ENCODE measurements around the gene RAB11FIP3. TPM values are rescaled to one million over a fixed set of nuclear protein-coding genes. Genes with fewer than 3 reads are reported as not detected.
A peak's percentile ranks its signal among the peaks of the same experiment; 100 is the strongest.

Gene RAB11FIP3
- total RNA-seq, 1 donor from 2014 or later = 24.1 TPM

DNA sequence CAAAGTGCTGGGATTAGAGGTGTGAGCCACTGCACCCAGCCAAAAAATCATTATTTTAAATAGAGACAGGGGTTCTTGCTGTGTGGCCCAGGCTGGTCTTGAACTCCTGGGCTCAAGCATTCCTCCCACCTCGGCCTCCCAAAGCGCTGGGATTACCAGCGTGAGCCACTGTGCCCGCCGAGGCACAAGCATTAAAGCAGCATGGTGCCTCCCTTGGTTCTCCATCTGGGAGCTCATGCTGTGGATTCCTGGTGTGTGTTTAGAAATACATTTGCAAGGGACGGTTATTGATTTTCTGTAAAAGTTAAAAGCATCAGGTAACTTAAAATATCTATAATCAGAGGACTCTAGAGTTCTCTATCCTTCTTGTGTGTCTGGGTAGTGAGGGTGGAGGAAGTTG lies 87.4 kb downstream of the RAB11FIP3 start:
- ATAC-seq (no peak), DNase-seq (ENCODE audit: low spot score) (no peak)

- no peak for ATAC-seq
Measured at GRCh38 chr16:513950-514349, 88.5 kb downstream of the RAB11FIP3 start.

GRCh38 chr16:515175-515938 lies 89.9 kb downstream of the RAB11FIP3 start:
- no peak for ATAC-seq
- no peak for DNase-seq (ENCODE audit: low spot score)

More at GRCh38 chr16:513950-514349, 88.5 kb downstream of the RAB11FIP3 start:
- DNase-seq (ENCODE audit: low spot score) = no peak

- ATAC-seq (no peak), DNase-seq (ENCODE audit: low spot score) (no peak)
Measured at GRCh38 chr16:515939-516226, 90.4 kb downstream of the RAB11FIP3 start.

GRCh38 chr16:516301-516700 lies 90.9 kb downstream of the RAB11FIP3 start:
- ATAC-seq = no peak
- no peak for DNase-seq (ENCODE audit: low spot score)

DNA sequence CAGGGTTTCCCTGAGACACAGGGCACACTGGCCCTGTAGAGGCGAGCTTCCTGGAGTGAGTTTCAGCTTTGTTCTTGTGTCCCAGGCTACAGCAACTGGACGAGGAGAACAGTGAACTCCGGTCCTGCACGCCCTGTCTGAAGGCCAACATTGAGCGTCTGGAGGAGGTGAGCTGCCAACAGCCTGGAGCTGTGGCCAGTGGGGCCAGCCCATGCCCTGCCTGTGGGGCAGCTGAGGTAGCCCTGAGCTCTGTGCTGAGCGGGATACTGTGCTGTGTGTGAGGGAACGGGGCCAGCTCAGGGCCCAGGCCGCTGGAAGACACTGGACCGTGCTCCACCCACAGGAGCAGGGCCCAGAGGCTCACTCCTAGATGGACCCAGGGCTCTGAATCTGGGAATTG lies 93.4 kb downstream of the RAB11FIP3 start:
- no peak for DNase-seq (ENCODE audit: low spot score)

GRCh38 chr16:519425-519824 lies 94.0 kb downstream of the RAB11FIP3 start:
- ATAC-seq = no peak
- no peak for DNase-seq (ENCODE audit: low spot score)

More for the DNA sequence above, 93.4 kb downstream of the RAB11FIP3 start:
- peak; percentile 3 for ATAC-seq

DNA sequence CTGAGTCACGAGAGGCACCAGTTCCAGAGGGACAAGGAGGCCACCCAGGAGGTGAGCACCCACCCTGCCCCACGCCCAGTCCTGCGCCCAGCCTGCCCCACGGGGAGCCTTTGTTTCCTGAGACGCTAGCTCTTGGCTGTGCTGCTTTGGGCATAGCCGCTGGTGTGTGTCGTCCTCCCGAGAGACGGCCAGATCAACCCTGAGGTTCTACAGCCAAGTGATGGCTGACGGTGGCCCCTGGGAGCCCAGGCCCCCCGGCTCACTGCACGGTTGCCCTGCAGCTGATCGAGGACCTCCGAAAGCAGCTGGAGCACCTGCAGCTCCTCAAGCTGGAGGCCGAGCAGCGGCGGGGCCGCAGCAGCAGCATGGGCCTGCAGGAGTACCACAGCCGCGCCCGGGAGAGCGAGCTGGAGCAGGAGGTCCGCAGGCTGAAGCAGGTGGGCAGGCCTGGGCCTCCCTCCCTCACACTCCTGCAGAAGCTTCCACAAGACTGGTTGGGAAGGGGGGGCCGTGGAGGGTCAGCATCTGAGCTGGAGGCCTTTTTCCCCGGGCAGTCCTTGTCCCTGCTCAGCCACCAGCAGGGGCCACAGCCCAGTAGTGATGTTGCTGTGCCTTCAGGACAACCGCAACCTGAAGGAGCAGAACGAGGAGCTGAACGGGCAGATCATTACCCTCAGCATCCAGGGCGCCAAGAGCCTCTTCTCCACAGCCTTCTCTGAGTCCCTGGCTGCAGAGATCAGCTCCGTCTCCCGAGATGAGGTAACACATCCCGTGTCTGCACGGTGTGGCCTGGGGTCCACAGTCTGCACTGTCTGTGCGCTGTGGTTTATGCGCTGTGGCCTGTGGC lies 94.6 kb downstream of the RAB11FIP3 start:
- DNase-seq (ENCODE audit: low spot score) (no peak), ATAC-seq (no peak)

- no peak for ATAC-seq
- DNase-seq (ENCODE audit: low spot score) = no peak
Measured at GRCh38 chr16:520847-521246, 95.4 kb downstream of the RAB11FIP3 start.

GRCh38 chr16:521381-522210 lies 96.1 kb downstream of the RAB11FIP3 start:
- DNase-seq (ENCODE audit: low spot score) = no peak
- no peak for ATAC-seq

GRCh38 chr16:522320-523096 lies 97.1 kb downstream of the RAB11FIP3 start:
- DNase-seq (ENCODE audit: low spot score) (no peak), ATAC-seq (no peak)

GRCh38 chr16:523097-523741 lies 97.8 kb downstream of the RAB11FIP3 start:
- no peak for DNase-seq (ENCODE audit: low spot score)
- no peak for ATAC-seq

- DNase-seq (ENCODE audit: low spot score) (no peak), ATAC-seq (no peak)
Measured at GRCh38 chr16:524274-525040, 99.0 kb downstream of the RAB11FIP3 start.

DNA sequence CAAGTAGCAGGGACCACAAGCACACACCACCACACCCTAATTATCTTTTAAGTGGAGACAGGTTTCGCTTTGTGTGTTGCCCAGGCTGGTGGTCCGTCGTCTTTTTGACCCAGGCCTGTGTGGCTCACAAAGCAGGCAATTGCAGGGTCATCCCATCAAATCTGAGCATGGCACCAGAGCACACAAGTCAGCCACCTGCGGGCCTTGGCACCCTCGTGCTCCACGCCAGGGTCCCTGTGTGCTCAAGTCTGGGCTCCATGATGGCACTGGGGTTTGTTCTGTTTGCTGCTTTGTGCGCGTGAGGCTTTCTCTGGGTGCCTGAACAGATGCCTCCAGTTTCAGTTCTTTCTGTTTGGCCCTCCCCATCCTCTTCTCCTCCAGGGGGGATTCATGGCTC lies 99.7 kb downstream of the RAB11FIP3 start:
- DNase-seq (ENCODE audit: low spot score) = no peak

DNA sequence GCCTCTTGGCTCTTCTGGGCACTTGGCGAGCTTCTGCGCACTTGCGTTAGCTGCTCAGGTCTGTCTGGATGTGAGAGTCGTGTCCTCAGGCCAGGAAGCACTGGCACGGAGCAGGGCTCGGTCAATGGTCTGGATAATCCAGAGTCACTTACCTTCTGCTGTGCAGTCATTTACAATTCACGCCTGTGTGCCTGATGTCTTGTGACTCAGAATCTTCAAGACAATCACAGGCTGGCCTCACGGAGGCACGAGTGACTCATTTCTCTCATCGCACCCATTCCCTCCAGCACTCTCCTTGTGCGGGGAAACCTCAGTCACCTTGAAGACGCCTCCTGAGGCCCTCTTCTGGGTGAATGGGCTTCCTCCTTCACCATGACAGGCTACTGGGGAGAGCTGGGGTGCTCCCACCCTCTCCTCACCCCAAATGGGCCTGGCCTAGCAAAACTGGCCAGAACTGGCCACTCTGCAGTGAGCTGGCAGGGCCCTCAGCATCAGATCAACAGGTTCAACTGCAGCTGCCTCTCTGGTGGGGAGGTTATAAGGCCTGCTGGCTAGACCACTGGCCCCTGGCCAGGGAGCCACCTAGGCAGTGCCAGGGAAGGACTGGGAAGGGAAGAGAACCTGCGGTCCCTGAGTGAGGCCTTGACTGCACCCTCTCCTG lies 100.2 kb downstream of the RAB11FIP3 start:
- ATAC-seq = no peak
- DNase-seq (ENCODE audit: low spot score) = no peak

More for the DNA sequence above, 99.7 kb downstream of the RAB11FIP3 start:
- ATAC-seq = no peak

- ATAC-seq (peak; percentile 7), DNase-seq (ENCODE audit: low spot score) (no peak)
Measured at GRCh38 chr16:526181-527014, 100.9 kb downstream of the RAB11FIP3 start.

DNA sequence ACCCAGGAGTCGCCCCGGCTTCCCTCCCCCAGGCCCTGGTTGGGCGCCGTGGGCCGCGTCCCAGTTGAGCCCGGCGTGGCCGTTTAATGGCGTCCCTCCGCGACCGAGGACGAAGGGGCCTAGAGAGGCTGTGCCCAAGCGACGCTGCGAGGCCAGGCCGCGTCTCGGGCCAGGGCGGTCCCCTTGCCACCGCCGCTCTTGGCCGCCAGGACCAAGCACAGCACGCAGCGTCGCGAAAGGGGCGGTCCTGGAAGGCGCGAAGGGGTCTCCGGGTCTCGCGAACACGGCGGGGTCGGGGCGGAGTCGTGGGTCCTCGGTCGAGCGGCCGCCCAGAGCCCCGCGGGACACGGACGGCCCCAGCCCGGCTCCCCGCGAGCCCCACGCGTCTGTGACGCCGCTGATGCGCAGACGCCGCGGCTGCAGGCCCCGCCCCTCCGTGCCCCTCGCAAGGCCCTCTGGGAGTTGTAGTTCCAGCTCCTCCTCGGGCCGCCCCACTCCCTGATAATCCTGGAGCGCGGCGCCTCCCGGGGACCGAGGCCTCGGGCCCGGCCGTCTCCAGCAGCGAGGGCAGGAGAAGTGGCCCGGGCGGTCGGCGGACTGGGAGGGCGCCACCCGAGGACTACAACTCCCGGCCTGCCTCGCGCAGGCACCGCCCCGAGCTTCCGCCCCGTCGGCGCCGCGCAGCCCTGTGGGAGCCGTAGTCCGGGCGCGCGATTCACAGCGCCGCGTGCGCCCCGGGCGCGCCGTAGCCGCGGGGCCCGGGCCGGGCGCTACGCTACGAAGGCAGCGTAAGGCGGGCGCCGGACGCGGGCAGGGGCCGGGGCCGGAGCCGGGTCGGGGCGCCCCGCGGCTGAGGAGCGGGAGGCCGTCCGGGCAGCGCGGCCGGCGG lies 101.8 kb downstream of the RAB11FIP3 start, which contains the start of gene CAPN15:
Gene CAPN15, plus strand, starts transcription at position 698 of the 889 bp plus-strand sequence. CDS start 19,127 bp downstream, outside the sequence.
- ATAC-seq (peak; percentile 83), DNase-seq (ENCODE audit: low spot score) (peak; percentile 90)
